SHP77 (cell line): Measurements from ENCODE around the gene SKP2.

Experiments used
- DNase-seq, 2 experiments: peaks; one replicate each; lab custom pipeline; 2025; lab: John Stamatoyannopoulos, UW

SKP2 gene

DNA sequence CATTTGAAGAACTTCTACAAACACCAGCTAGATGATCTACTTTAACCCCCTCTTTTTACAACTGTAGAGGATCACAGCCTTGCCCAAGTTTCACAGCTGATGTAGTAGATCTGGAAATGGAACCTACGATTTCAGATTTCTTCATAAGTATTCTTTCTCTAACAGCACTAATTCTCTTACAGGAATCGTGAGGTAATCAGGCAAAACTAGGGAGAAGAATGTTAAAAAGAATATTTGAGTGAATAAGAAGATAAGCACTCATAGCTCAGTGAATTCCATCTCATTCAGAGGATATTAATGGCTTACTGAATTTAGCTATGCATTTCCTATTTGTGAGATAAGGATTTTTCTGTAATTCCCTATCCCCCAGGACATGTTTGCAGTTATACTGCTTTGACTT lies 47.7 kb downstream of the SKP2 start:
- no peak for DNase-seq

DNA sequence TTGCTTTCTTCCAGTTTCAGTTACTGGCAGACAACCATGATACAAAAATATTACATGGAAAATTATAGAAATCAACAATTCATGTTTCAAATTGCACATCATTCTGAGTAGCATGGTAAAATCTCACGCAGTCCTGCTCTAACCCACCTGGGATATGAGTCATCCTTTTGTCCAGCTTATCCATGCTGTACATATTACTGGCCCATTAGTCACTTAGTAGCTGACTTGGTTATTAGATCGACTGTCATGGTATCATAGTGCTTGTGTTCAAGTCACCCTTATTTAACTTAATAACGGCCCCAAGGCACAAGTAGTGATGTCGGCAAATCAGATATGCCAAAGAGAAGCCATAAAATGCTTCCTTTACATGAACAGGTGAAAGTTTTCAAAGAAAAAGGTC lies 48.6 kb downstream of the SKP2 start:
- DNase-seq, result peak in 1 of 2 experiments; percentile 3

DNA sequence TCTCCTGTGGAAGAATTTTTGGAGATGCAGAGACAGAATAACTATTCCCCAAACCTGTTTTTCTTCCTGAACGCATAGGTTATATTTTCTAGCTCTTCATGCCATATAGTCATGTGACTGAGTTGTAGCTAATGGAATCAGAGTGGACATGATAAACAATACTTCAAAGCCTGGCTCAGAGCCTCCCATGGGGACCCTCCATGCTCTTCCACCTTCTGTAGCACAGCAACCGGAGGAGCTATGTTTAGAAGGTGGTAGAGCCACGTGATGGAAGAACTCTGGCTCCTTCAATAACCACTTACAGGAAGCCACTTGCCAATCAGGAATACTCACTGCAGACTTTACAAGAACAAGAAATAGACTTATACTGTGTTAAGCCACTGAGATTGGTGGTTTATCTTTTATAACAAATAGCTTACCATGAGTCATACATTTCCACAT lies 50.6 kb downstream of the SKP2 start:
- DNase-seq, result no peak

DNA sequence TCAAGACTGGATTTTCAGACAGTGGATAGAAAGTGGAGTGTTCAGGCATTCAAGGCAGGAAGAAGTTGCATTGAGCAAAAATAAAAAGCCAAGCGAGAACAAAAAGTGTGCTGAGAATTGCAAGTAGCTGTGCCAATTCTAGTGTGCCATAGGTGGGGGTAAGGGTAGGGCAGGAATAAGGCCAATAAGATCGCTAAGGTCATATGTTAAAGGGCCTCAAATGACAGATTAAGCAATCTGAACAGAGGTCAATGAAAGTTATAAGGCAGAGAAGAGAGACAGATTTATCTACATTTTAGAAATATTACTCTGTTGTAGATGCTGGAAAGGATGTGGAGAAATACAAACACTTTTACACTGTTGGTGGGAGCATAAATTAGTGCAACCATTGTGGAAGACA lies 53.4 kb downstream of the SKP2 start:
- no peak for DNase-seq

DNA sequence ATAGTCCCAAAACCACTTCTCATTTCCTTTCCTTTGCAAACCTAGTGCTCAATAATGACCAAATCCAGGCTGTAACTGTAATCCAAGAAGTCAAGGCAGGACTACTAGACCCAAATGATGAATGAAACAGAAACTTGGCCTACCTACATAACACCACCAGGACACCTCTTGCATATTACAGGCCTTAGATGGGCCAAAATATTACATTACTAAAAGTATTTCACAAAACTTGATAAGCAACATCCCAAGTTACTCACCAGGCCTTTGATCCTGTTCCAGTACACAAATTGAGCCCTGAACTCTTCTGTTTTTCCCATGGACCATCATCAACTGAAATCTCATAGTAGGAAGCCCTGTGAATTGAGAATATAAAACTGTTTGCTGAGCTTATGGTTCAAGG lies 55.0 kb downstream of the SKP2 start:
- DNase-seq, result no peak

DNA sequence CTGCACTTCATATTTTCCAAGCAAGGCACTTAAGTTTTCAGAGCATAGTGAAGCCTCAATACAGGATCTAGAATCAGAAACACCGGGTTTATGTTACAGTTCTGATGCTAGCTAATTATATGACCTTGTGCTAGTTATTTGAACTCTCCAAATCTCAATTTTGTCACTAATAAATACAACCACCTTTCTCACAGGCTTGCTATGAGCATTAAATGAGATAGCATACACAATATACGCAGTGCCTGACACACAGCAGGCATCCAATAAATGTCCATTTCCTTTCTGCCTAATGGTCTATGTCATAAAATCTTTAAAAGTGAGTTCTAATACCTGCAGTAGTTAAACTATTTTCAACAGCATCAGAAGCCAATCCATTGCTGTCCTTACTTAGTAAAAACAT lies 56.9 kb downstream of the SKP2 start:
- no peak for DNase-seq

DNA sequence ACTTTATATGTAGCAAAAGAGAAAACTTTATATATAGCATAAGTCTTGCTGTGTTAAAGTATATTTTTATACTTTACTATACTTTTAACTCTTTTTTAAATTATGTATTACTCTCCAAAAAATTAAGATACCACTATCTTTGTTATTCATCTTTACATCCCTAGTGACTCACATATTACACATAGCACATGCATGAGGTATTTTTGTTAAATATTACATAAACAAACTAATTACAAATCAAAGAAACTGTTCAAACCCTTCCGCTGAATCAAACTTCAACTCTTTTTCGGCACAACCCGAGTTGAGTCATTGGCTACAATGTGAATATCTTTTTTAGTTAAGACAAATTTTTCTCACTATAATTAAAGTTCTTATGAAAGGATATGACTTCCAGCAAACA lies 57.8 kb downstream of the SKP2 start:
- no peak for DNase-seq

DNA sequence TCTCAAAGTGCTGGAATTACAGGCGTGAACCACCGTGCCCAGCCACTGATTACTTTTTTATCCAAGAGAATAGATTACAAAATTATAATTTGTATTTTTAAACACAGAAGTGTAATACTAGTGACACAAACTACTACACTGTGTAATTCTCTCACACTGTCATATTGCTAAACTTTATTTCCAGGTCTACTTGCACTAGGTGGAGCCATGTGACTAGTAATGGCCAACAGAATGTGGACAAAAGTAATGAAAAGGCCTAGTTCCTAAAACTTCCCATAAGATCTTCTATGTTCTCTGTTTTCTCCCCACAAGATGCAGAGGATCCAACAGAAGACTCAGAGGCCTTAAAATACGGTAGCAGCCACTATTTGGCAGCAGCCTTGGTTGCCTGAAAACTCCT lies 62.5 kb downstream of the SKP2 start:
- DNase-seq, result no peak

DNA sequence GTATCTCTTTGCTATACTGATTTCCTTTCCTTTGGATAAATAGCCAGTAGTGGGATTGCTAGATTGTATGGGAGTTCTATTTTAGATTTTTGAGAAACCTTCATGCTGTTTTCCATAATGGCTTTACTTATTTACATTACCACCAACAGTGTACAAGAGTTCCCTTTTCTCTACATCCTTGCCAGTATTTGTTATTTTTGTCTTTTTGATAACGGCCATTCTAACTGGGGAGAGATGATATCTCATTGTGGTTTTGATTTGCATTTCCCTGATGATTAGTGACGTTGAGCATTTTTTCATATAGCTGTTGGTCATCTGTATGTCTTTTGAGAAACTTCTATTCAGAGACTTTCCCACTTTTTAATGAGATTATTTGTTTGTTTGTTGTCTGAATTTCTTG lies 64.0 kb downstream of the SKP2 start:
- DNase-seq, result no peak

DNA sequence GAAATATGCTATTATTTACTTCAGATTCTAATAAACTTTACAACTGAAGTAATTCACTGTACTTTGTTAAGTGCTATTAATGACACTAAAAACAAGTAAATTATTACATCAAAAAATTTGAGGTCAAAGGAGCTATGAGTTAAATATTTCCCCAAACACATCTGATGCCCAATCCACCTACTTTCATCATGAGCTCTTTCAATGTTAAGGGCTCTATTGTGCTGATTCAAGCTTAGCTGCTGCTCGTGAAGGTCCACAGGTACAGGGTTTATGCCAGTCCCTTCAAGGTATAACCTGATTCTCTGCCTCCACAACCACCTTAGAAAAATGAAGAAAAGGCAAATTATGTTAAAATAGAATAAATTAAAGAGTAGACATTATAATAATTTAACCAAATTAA lies 65.7 kb downstream of the SKP2 start:
- no peak for DNase-seq

DNA sequence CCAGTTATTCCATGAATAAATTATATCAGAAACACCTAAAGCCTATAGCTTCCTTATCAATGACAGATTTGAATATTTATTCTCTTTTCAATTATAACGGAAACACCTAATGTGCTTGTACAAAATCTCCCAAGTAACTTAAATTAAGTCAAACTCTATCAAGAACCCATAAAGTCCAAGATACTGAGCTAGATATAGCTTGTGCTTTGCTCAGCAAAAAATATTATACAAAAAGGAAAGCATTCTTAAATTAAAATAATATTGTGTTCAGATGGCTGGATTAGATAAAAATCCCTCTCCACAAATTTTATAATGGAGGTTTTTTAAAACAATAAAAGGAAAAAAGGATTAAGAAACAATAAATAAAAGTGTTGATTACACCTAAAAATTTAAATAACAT lies 66.1 kb downstream of the SKP2 start:
- DNase-seq, result no peak

DNA sequence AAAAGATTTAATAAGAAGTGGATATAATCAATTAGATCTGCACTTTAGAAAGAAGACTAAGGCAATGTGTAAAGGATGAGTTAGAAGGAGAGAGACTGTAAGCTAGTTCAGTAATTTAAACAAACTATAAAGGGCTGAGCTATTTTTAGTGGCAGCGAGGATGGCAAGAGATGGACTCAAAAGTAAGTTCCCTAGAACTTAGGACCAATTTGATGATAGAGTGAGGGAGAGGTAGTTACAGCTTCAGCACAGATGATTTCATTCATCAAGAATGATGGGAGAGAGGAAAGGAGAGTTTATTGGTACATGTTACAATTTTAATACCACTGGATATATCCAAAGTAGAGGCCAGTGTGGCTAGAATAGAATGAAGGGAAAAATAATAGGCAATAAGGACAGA lies 70.7 kb downstream of the SKP2 start:
- DNase-seq, result no peak

DNA sequence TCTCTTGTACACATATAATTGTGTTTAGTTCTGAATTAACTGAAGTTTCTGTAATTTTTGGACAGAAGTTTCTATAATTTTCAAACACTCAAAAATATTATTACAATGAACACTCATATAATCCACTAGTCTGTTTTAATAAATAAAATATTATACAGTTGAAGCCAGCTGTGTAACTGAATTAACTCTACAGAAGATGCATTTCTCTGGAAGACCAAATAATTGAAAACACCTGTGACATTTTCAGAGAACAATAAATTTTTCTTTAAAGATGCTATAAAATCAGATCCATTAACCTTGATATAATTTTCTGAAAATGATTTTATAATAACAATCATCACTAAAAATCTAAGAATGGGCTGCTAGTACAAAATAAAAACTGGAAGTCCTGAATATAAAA lies 75.1 kb downstream of the SKP2 start:
- no peak for DNase-seq

DNA sequence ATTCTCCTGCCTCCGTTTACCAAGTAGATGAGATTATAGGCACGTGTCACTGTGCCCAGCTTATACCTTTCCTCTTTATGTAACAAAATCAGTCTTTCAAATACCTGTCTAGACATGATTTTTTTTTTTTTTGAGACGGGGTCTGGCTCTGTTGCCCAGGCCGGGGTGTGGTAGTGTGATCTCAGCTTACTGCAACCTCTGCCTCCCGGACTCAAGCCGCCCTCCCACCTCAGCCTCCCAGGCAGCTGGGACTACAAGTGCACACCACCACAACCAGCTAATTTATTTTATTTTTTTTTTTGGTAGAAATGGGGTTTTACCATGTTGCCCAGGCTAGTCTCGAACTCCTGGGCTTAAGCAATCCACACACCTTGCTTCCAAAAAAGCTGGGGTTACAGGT lies 76.6 kb downstream of the SKP2 start:
- no peak for DNase-seq

DNA sequence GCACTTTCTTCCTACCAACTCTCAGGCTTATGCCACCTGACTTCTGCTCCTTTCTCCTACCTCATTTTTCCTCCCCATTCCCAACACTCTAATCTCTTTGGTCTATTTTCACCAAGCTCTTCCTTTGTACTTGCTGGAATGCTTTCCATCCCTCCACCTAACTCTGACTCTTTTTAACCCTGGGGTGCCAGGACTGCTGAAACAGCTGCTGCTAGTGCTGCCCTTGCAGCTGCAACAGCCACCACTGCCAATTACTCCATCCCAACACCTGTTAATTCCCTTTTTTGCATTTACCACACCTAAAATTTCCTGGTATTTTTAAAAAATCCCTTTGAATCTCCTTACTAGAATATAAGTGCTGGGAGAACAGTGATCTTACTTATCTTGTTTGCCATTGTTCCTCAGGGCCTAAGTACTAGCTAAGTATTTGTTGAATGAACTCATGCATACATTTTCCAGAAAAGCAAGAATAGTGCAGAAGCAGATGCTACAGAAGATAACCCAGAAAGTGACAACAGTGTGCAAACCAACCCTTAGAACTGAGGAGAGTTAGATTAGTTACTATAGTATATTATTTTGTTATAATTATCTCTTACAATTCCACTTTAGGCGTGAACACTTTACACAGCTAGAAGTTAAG lies 78.4 kb downstream of the SKP2 start:
- DNase-seq, result no peak

DNA sequence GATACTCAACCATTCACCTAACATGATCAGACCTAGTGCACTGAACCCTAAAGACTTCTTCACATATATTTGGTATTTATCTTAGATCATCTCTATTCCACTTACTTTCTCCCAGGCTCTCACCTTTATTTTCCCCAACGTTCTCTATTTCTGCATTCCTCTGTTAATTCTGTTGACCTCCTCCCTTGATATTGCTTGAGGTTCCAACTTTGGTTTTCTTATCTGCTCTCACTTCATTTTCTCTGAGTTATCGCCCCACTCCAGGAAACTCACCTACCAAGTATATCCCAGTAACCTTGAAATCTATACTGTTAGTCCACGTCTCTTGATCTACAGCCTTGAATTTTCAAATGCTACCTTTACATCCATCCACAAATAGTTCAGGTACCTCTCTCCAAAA lies 80.6 kb downstream of the SKP2 start:
- no peak for DNase-seq
